Measurements from ENCODE around the gene GAGE10.

Gene GAGE10

DNA sequence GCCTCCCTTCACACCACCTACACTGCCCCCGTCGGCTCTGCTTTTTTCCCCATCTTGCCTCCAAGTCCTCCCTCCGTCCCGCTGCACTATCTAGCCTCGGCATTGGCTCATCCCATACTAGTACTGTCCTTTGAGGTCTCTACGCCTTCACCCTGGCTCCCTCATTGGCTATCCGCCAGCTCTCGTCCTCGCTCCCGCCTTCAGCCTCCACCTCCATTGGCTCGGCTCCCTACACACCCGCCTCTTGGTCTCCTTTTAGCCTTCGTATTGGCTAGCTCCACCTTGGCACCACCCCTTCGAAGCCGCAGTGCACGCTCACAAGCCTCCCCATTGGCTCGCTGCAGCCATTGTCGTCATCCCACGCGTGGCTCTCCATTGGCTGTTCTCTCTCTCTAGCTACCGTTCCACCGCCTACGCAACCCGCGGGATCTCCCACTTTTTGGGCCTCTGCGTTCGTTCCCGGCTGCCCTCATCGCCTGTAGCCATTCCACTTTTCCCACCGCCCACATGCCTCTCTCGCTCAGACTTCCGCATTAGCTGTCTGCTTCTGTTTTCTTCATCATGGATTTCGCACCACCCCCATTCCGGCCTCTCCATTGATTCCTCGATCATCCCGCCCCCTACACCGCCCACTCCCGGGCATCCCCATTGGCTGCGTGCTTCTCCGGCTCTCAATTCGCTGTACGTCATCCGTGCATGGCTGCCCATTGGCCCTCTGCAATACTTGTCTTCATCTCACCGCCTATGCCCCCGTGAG, 34.3 kb upstream of the GAGE10 start:
- peak; percentile 91 for DNase-seq (ENCODE audit: low spot score)
- peak overlapping the region; percentile 88 for H3K27ac ChIP-seq
- ChIA-PET CTCF (no interaction called here), POLR2A (ENCODE audit: low non-redundant PET) (interaction anchor here (0.6 kb wide), 1 partner anchor 212 kb away, joined by 15 read pairs; no protein-coding TSS in a partner anchor)
- TF ChIP-seq, protein P1, sequence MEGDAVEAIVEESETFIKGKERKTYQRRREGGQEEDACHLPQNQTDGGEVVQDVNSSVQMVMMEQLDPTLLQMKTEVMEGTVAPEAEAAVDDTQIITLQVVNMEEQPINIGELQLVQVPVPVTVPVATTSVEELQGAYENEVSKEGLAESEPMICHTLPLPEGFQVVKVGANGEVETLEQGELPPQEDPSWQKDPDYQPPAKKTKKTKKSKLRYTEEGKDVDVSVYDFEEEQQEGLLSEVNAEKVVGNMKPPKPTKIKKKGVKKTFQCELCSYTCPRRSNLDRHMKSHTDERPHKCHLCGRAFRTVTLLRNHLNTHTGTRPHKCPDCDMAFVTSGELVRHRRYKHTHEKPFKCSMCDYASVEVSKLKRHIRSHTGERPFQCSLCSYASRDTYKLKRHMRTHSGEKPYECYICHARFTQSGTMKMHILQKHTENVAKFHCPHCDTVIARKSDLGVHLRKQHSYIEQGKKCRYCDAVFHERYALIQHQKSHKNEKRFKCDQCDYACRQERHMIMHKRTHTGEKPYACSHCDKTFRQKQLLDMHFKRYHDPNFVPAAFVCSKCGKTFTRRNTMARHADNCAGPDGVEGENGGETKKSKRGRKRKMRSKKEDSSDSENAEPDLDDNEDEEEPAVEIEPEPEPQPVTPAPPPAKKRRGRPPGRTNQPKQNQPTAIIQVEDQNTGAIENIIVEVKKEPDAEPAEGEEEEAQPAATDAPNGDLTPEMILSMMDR (conservative IDR thresholded peaks at IDR 0.05; ENCODE audit: low read depth) = no peak

GRCh38 chrX:49269767-49270248, 33.6 kb upstream of the GAGE10 start, which contains the start of gene PPP1R3F:
Gene PPP1R3F, plus strand, starts transcription at chrX:49269793. Its CDS starts 77 bp downstream, at chrX:49269870.
- H3K27ac ChIP-seq = peak within 1 kb of the TSS; percentile 88
- CTCF ChIA-PET = no interaction called here
- TF ChIP-seq, protein P1 (conservative IDR thresholded peaks at IDR 0.05; ENCODE audit: low read depth) = no peak
- POLR2A ChIA-PET (ENCODE audit: low non-redundant PET) = no interaction called here
- no peak for DNase-seq (ENCODE audit: low spot score)

- TF ChIP-seq, protein P1 (conservative IDR thresholded peaks at IDR 0.05; ENCODE audit: low read depth) = no peak
- peak overlapping the region; percentile 88 for H3K27ac ChIP-seq
- CTCF ChIA-PET = no interaction called here
- POLR2A ChIA-PET (ENCODE audit: low non-redundant PET) = no interaction called here
- no peak for DNase-seq (ENCODE audit: low spot score)
These were observed 33.1 kb upstream of the GAGE10 start for GRCh38 chrX:49270249-49270921.

DNA sequence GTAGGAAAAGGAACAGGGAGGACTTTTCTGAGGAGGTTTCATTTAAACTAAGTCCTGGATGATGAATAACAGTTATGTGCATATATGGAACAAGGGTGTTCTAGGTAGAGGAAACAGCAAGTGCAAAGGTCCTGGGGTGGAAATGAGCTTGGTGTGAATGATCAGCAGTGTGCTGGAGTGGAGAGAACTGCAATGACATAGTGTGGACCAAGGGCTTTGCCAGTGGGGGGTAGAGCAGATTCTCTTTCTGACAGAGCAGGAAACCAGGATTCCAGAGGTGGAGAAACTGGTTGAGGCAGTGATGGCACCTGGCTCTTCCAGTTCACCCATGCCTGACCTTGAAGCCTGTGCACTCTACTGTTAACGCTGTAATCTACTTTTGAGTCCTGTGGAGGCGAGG, 32.1 kb upstream of the GAGE10 start:
- TF ChIP-seq, protein P1 (conservative IDR thresholded peaks at IDR 0.05; ENCODE audit: low read depth) = no peak
- DNase-seq (ENCODE audit: low spot score) = no peak
- POLR2A ChIA-PET (ENCODE audit: low non-redundant PET) = interaction anchor here (1.4 kb wide), 1 partner anchor 99 kb away, joined by 4 read pairs; no protein-coding TSS in a partner anchor
- CTCF ChIA-PET = no interaction called here
- no peak overlapping the region for H3K27ac ChIP-seq

DNA sequence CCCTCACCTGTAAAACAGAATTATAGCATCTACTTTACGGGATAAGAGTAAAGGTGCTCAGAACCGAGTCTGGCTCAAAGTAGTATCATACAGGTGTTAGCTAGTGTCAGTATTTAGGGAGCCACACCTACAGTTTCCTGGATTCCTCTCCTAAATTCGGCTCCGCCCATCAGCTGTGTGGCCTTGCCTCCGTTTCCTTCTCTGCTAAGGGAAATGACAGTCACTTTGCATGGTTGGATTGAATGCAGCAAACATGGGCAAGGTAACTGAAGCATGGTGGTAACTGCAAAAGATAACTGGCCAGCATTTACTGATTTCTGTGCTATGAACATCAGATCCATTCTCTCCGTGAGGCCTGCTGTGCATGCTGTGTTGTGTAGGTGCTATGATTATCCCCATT, 31.0 kb upstream of the GAGE10 start:
- CTCF ChIA-PET = no interaction called here
- DNase-seq (ENCODE audit: low spot score) = no peak
- POLR2A ChIA-PET (ENCODE audit: low non-redundant PET) = interaction anchor here (0.6 to 1.4 kb wide), 2 partner anchors 35 to 100 kb away, joined by 4 read pairs; no protein-coding TSS in a partner anchor

GRCh38 chrX:49273181-49273727, 30.2 kb upstream of the GAGE10 start:
- ChIA-PET POLR2A (ENCODE audit: low non-redundant PET) (no interaction called here), CTCF (no interaction called here)
- TF ChIP-seq, protein P1 (conservative IDR thresholded peaks at IDR 0.05; ENCODE audit: low read depth) = no peak
- no peak overlapping the region for H3K27ac ChIP-seq
- no peak for DNase-seq (ENCODE audit: low spot score)

More for the DNA sequence above, 31.0 kb upstream of the GAGE10 start:
- TF ChIP-seq, protein P1 (conservative IDR thresholded peaks at IDR 0.05; ENCODE audit: low read depth) = no peak
- H3K27ac ChIP-seq = no peak overlapping the region

All from RWPE1 (cell line).